GM19467 (cell line): Measurements from ENCODE around the gene ALDH18A1.

Experiments used
- ATAC-seq: cut with Tn5 transposase; IDR thresholded peaks from one replicate; pipeline ENCODE4 v1.9.1; 2021; ENCODE audit warnings: mild to moderate bottlenecking, moderate library complexity; ENCODE audit not compliant: unreplicated experiment

Gene ALDH18A1

DNA sequence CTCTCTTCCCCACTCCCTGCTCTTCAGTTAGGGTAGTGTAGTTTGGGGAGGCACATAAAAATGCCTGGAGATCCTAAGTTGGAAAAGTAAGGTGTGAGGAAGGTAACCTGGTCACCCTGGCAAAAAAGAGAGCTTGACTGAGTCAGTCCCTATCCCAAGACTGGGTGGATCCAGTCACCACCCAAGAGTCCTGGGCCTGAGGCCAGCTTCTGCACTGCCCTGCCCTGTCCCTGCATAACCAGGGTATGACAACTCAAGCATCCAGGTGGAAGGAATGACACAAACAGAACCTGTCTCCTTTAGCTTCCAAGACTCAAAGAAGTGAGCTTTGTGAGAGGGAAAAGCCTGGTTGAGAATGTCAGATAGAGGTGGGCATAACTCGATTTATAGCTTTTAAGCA, 68.5 kb downstream of the ALDH18A1 start:
- ATAC-seq, result no peak

DNA sequence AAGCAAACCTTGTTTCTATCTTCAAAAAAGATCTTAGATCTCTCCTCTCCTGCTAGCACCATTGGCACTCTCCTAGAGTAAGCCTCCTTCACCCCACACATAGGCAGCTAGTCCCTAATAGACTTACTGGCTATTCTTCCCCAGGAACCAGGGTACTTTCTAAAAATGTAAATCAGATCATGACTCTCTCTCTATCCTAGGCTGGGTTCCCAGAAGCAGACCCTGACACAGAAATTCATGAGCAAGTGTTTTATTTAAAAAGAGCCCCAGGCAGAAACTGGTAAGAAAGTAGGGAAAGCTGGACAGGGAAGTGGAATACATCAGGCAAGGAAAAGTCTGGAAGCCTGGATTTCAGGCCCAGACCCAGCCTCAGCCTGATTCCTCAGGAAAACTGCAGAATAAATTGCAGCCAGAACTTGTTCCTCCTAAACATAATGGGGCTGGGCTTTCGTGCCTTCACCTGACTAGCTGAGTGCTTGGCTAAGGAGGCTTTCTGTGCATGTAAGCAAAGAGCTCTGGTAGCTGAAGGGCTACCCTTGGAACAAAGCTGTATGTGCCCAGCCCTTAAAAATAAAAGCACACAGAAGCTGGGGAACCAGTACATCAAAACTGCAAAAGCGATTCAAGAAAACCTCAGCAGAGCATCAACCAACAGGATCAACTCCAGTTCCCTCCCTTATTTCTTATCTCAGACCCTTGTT, 76.5 kb downstream of the ALDH18A1 start:
- ATAC-seq, result no peak

DNA sequence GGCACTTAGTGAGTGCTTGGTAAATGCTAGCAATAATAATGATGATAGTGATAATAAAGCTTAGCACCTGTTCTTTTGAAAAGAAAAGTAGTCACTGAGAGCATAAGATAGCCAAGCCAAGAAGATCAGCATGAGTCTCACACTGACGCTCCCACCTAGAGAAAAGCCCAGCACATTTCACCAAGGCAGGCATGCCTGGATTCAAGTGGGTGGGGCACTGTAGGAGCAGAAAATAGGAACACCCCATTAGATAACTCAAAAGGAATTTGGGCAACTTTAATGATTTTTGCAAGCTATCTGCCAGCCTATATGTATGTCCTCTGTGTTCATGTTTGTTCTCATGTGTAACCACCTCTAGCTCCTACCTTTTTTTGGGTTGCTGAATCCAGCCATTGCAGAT, 77.2 kb downstream of the ALDH18A1 start:
- no peak for ATAC-seq

DNA sequence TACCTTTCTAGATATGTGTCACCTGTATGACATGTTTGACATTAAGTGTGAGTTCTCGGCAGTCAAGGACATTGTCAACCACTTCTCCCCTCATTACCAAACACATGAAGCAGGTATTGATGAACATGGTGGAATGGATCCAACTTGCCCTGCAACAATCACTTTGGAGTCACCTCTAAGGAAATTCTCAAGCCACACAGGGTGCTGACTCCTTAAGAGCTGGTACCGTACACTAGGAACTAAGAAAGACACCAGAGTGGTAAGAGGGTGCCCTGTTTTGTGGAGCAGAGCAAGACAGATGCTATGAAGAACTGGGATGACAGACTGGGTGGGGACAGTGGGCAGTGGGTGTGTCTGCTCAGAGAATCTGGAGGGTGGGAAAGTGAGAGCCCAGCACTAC, 77.9 kb downstream of the ALDH18A1 start:
- ATAC-seq, result no peak

DNA sequence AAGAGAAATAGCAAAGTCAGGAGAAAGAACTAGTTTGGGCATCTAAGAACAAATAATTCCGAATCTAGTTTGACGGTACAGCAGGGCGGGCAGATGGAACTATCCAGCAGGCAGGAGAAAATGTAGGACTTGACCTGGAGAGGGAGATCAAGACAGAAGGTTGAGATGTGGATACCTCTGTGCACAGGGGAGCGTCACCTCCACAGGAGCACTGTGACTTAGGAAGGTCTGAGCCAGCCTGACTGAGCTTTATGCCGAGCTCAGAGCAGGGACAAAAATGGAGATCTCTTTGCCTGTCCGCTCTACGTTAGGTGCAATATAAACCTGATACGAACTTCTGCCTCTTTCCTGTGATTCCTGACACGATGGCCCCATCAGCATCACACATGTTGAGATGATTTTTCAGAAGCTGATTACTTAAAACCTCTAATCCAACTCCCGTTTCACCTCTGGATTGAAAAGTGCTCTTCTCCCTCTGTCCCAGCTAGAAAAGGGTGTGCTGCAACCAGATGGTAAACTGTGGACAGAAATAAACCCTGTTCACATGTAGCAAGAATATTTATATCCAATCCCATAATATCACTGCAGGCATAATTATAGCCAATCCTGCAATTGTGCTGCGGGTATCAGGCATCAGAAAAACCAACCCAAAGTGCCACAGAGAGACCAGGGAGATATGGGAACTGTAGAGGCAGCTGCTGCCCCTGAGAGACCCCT, 81.7 kb downstream of the ALDH18A1 start:
- no peak for ATAC-seq

DNA sequence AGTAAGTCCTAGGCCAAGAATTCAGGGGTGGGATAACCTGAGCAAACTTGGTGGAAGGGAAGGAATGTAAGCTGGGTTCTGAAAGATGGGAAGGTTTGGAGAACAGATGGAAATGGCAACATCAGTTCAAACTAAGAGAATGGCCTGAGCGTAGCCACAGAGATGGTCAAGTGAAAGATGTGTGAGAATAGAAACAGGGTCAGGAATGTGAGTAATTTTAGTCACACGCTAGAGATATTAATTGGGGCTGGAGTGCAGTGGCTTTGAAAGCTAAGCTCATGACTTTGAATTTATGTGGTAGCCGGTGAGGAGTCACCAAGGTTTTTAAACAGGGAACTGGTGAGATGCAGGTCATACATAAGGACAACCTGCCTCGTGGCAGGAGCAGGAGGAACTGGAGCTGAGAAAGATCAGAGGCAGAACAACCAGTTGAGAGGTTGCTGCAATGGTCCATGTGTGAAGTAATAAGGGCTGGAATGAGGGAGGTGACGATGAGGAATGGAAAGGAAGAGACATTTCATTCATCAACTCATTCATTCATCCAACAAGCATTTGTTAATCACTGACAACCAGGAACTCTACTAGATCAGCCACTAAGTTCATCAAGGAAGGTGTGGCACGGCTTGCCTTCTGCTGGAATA, 82.4 kb downstream of the ALDH18A1 start:
- ATAC-seq, result no peak

DNA sequence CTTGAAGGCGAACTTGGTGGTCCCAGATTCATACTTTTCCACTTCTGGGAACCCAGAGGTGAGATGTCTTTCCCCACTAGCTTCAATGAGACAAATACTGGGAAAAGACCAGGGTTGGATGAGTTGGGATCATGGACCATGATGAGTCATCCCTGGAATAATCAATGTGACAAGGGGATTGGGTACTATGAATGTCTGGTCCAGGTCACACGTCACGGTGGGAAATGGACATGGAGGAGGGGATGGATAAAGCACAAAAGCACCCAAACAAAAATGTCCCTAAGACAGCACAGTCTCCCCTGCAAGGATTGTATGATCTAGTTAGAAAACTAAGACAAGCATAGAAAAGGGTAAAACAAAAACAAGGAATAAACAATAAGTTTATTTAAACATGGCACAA, 83.0 kb downstream of the ALDH18A1 start:
- ATAC-seq, result no peak

DNA sequence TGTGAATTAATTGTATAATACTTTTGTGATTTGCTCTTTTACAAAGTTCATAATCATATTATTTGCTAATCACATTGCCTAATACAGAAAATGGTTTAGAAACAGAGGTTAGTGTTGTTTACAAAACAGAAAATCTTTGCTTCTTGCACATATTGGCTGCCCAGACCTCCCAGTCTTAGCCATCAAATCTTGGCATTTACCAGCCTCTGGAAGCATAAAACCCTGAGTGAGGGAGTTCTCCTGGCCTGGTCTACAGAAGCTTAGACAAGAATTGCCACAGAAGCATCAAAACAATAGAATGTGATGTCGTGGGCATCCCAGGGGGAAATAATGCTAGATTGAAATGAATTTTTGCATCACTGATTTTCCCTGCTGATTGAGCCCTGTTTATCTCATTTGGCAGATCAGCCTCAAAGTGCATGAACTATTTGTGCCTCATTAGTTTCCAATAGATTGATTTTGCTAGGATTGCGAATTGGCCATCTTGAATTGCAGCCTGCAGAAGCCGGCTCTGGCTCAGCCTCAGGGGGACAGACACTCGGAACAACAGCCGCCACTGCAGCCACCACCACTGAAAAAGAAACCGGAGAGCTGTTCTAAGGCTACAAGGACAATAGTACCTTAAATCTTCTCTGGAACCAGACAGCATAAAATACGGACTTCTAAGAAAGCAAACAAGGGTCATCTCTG, 84.2 kb downstream of the ALDH18A1 start:
- no peak for ATAC-seq

DNA sequence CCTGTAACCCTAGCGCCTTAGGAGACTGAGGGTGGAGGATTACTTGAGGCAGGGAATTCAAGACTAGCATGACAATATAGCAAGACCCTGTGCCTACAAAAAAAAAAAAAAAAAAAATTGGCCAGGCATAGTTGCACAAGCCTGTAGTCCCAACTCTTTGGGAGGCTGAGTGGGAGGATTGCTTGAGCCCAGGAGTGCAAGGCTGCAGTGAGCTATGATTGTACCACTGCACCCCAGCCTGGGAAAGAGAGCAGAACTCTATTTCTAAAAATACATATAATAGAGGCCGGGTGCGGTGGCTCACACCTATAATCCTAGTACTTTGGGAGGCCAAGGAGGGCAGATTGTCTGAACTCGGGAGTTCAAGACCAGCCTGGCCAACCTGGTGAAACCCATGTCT, 85.1 kb downstream of the ALDH18A1 start:
- no peak for ATAC-seq

DNA sequence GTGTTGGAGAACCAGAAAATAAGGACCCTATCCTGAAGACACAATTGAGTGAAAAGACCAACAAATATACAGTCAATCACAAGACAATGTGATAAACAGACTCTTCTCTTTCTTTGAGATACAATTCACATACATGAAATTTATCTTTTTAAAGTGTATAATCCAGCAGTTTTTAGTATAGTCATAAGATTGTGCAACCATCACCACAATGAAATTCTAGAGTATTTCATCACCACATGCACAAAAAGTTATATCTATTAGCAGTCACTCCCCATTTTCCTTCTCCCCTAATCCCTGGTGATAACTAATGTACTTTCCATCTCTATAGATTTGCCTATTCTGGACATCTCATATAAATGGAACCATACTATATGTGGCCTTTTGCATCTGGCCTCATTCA, 87.1 kb downstream of the ALDH18A1 start:
- no peak for ATAC-seq

DNA sequence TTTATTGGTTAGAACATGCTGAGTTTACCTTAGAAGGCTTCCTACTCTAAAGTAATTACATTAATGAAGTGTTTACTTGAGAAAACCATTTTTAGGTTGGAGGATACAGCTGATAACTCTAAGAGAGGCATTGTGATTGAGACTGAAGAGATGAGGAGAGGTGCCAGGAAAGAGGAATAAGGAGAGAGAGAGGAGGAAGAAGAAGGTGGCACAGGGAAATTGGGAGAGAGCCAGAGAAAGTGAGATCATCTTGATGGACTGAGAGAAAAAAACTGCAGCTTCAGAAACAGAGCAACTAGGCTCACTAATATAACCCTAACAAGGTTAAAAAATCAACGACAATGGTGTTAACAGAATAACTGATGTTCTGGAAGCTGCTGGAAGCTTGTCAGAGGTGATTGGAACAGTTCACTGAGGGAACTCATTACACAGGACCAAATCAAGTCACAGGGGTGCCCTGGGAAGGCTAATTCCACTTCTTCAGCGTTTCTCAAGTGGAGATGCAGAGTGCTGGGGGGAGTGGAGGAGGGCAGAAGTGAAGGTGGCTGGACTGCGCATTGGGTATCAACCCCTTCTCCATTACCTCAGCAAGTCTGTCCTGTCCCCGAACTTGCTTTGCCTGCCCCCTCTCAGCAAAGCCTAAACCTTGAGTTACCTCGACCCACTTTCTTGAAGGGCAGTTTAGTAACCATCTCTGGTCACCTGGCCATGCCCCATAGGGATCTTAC, 88.4 kb downstream of the ALDH18A1 start:
- no peak for ATAC-seq

DNA sequence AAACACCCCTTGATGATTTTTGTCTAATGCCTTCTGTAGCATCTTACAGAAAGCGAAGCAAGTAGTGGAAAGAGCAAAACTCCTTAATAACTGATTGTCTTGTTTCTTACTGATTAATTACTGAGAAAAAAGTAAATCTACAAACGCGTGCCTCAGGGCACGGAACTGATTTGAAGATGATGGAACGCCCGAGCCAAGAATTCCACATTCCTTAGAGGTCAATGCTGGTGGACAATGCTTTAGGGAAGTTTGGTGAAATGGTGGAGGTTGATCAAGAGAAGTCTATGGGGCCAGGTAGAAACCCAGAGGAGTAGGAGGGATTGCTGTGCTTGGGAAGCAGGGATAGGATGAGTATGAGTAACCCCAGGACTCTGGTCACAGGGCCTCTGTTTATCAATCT, 90.4 kb downstream of the ALDH18A1 start:
- ATAC-seq, result no peak

DNA sequence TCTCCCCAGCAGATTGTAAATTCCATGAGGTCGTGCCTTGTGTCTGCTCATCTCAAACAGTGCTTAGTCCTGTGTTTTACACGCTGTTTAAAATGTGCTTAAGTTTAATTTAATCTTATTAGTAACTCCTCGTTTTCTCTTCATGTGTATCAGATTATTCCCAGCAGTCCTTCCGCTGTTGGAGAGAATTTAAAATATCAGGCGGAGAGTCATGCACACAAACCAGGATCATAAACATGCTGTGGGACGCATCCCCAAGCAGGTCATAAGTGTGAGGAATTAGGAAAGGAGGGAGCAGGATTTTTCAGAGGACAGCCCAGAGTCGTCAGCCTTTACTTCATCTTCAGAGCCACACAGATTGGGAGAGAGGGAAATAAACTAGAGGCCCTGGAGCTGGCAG, 91.2 kb downstream of the ALDH18A1 start:
- no peak for ATAC-seq

DNA sequence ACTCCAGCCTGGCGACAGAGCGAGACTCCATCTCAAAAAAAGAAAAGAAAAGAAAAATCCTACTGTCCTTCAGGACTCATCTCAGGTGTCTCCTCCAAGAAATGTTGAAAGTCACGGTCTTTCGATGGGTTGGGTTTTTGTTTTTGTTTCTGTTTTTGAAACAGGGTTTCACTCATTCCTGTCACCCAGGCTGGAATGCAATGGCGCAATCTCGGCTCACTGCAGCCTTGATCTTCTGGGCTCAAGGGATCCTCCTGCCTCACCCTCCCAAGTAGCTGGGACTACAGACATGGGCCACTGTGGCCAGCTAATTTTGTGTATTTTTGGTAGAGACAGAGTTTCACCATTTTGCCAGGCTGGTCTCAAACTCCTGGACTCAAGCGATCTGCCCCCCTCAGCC, 92.2 kb downstream of the ALDH18A1 start:
- ATAC-seq, result no peak

DNA sequence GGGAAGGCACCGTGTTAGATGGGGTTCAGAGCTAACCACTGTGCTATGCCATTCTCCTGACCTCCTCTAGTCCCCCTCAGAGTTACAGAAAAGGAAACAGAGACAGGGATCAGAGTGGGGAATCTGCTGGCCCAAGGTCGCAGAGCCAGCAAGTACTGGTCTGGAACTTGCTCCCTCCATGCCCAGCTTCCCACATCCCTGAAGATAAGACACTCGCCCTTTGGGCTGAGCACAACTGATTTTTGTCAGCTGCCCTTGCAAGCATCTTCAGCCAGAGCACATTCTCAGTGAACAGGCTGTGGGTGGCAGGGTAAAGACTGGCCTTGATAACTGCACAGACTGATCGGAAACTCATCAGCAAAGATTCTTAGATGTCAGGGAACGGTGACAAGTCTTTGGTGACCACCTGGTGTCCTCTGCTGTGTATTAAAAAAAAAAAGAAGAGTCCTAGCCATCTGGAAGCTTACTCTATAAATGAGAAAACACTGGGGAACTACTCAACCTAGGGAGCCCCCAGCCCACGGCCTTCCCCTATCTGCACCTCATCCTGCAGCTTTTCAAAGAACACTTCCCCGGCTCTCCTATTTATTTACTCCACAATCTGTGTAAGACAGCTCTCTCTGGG, 94.1 kb downstream of the ALDH18A1 start:
- ATAC-seq, result no peak

DNA sequence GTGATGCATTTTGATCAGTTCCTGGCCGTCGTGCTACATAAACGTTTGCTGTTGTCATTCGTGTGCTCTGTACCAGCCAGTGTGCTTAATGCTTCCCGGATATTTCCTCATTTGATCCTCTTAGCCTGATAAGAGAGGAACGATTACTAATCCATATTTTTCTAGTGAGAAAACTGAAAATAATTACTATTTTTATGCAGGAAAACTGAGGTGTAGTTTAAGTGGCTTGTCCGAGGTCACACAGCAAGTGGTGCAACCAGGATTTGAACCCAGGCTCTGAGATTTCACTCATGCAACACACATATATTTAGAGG, 94.7 kb downstream of the ALDH18A1 start:
- no peak for ATAC-seq

DNA sequence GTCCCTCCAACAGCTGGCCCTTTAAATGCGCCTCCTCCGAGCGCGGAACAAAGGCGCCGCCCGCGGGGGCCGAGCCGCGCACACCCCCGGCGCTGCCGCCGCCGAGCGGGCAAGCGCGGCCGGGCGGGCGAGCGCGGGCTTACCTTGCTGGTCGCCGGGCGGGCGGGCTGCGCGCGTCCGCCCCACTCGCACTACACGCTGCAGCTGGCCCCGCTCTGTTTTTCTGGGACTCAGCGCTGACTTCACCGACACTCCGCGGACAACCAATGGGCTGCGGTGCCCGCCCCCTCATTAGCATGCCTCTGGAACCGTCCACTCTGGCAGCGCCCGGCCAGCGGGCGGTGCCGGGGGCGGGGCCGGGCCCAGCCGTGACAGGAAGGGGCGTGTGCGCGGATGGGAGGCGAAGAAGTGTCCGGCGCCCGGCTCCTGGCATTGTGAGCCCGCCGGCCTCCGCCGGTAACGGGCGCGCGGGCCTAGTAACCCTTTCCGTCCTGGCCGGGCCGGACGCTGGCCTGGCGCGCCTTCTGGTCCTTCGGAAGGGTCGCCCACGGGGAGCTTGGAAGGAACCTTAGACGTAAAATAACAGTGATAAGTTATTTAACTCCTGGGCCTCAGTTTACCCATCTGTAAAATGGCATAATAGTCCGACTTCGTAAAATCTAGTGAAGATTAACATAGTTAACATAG, 95.2 kb downstream of the ALDH18A1 start, which contains the start of gene SORBS1:
Gene SORBS1 (minus strand): TSS at position 195 of the 687 bp plus-strand sequence. CDS start 120,236 bp downstream, outside the sequence.
- ATAC-seq, result peak; percentile 99

DNA sequence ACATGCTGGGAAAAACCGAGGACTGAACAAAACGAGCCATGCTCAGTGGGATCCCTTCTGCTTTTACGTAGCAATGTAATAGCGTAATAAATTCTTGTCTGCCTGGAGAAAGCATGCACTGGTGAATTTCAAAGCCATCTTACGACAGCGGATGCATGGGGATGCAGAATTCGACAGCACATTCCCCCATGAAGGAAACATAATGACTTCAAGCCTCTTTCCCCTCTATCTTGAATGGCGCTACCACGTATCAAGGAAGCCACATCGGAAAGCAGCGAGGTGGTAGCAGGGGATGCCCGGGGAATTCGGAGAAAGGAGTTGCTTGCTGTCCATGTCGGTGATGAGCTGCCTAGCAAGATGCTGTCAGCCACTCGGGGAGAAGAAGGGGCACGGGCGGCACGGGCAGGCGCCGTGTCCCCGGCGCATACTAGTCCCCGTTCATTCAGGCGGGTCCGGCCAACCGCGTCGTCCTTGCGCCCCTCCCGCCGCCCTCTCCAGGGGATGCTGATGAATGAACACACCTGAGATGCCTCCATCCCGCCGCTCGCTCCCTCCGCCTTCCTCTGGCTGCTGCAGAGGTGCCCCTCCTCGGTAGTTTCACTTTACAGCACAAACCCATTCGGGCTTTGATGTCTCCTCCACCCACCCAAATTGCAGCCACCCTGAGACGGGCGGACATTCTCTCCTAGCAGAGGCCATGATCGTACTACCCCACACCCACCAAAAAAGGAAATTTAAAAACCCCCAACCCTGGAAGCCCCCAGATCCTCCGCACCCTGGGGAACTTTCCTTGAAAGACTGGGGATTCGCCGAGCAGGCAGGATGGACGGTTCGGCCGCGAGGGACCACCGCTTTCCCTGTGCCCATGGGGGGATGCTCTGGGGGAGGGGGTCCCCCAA, 96.0 kb downstream of the ALDH18A1 start:
- ATAC-seq, result no peak

DNA sequence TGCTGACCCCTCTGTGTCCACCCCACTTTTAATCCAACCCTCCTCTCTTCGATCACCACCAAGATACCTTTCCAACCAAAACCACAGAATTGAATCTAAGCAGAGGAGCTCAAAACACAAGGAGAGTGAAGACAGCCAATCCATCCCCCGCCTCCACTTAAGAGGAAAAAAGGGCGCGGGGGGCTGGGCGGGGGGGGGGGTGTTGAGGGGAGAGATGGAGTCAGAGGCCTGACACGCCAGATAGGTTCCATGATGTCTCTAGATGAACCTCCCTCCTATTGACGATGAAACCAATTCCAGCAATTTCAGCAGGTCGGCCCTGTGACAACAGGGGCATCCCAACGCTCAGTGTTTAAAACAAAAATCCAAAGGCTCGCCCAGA, 96.6 kb downstream of the ALDH18A1 start:
- ATAC-seq, result no peak
